HEK293 (cell line): ENCODE results near the gene CTNNBL1.

Experiments used
- MZF1 ChIP-seq: fragments of 450-650 bp; formaldehyde crosslinking; IDR thresholded peaks from 2 replicates; pipeline ENCODE4 v1.5.1; 2017; ENCODE audit warnings: missing biosample characterization, missing genetic modification characterization, borderline replicate concordance
- SCRT1 ChIP-seq: fragments of 450-650 bp; formaldehyde crosslinking; IDR thresholded peaks from 2 replicates; pipeline ENCODE4 v1.5.1; 2016; ENCODE audit warnings: missing biosample characterization, missing genetic modification characterization, borderline replicate concordance
- TCF7L2 ChIP-seq: IDR thresholded peaks from 2 replicates; pipeline ENCODE4 v1.6.1; 2011; ENCODE audit warnings: low read depth, mild to moderate bottlenecking, inconsistent platforms, low read length, moderate library complexity, borderline replicate concordance
- ZNF214 ChIP-seq: fragments of 450-650 bp; formaldehyde crosslinking; IDR thresholded peaks from 2 replicates; pipeline ENCODE4 v1.5.1; 2017; ENCODE audit warnings: missing biosample characterization, mild to moderate bottlenecking, missing genetic modification characterization, borderline replicate concordance
- ZNF677 ChIP-seq: fragments of 450-650 bp; IDR thresholded peaks from 2 replicates; pipeline ENCODE4 v1.5.0; 2018; ENCODE audit warnings: missing biosample characterization, mild to moderate bottlenecking, missing genetic modification characterization, moderate library complexity
- TF ChIP-seq, protein P1 (sequence below): fragments of 450-650 bp; formaldehyde crosslinking; IDR thresholded peaks from 2 replicates; pipeline ENCODE4 v1.5.1; 2016; ENCODE audit warnings: missing biosample characterization, missing genetic modification characterization

DNA sequence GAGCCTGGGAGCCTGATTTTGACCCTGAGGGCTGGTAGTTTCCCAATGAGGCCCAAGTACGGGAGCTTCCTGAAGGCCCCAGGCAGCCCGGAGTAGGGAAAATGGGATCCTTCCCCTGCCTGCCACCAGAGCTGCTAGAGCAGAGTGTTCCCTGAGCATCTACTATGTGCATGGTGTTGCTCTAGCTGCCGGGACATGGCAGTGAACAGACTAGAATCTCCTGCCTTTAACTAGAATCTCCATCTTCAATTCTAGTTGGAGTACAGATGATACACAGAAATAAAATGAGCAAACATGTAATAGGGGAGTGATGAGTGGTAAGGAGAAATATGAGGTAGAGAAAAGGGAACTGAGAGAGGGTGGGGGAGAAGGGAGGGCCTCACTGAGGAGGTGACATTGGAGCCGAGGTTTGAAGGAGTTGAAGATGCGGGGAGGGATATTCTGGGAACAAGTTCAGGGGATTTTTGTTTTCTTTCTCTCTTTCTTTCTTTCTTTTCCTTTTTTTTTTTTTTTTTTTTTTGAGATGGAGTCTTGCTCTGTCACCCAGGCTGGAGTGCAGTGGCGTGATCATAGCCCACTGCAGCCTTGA is 227.6 kb downstream of the CTNNBL1 start:
- TF ChIP-seq SCRT1 (tag by site-specific recombination) (no peak), TCF7L2 (no peak), MZF1 (tag by site-specific recombination) (no peak), ZNF677 (tag by site-specific recombination) (no peak), ZNF214 (tag by site-specific recombination) (no peak)
- TF ChIP-seq, protein P1, sequence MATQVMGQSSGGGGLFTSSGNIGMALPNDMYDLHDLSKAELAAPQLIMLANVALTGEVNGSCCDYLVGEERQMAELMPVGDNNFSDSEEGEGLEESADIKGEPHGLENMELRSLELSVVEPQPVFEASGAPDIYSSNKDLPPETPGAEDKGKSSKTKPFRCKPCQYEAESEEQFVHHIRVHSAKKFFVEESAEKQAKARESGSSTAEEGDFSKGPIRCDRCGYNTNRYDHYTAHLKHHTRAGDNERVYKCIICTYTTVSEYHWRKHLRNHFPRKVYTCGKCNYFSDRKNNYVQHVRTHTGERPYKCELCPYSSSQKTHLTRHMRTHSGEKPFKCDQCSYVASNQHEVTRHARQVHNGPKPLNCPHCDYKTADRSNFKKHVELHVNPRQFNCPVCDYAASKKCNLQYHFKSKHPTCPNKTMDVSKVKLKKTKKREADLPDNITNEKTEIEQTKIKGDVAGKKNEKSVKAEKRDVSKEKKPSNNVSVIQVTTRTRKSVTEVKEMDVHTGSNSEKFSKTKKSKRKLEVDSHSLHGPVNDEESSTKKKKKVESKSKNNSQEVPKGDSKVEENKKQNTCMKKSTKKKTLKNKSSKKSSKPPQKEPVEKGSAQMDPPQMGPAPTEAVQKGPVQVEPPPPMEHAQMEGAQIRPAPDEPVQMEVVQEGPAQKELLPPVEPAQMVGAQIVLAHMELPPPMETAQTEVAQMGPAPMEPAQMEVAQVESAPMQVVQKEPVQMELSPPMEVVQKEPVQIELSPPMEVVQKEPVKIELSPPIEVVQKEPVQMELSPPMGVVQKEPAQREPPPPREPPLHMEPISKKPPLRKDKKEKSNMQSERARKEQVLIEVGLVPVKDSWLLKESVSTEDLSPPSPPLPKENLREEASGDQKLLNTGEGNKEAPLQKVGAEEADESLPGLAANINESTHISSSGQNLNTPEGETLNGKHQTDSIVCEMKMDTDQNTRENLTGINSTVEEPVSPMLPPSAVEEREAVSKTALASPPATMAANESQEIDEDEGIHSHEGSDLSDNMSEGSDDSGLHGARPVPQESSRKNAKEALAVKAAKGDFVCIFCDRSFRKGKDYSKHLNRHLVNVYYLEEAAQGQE (tag by site-specific recombination) = no peak
